NCI-H1105 (cell line): Measurements from ENCODE around the gene DAZAP1.

ENCODE experiments used
- DNase-seq: peaks from one replicate; lab custom pipeline; 2025; lab: John Stamatoyannopoulos, UW

The DAZAP1 gene

GRCh38 chr19:1407528-1408299 lies at the start of gene DAZAP1:
TSS of gene DAZAP1 (plus strand) at chr19:1407586. CDS start at chr19:1407774, 188 bp downstream.
- no peak for DNase-seq

- no peak for DNase-seq
Measured at GRCh38 chr19:1360126-1360817, 47.1 kb upstream of the DAZAP1 start.

GRCh38 chr19:1360818-1361461 lies 46.4 kb upstream of the DAZAP1 start:
- DNase-seq, result peak; percentile 84

- DNase-seq, result no peak
Measured at GRCh38 chr19:1361601-1362386, 45.6 kb upstream of the DAZAP1 start.

- no peak for DNase-seq
Measured at GRCh38 chr19:1362387-1363257, 44.8 kb upstream of the DAZAP1 start.

- no peak for DNase-seq
Measured at GRCh38 chr19:1363599-1363998, 43.8 kb upstream of the DAZAP1 start.

GRCh38 chr19:1364070-1364704 lies 43.2 kb upstream of the DAZAP1 start:
- no peak for DNase-seq

GRCh38 chr19:1365319-1366269 lies 41.8 kb upstream of the DAZAP1 start:
- DNase-seq, result no peak

GRCh38 chr19:1366296-1366695 lies 41.1 kb upstream of the DAZAP1 start:
- no peak for DNase-seq

- DNase-seq, result no peak
Measured at GRCh38 chr19:1366899-1367870, 40.2 kb upstream of the DAZAP1 start.

- no peak for DNase-seq
Measured at GRCh38 chr19:1369214-1369805, 38.1 kb upstream of the DAZAP1 start.

GRCh38 chr19:1370579-1371361 lies 36.6 kb upstream of the DAZAP1 start:
- no peak for DNase-seq

GRCh38 chr19:1373042-1373533 lies 34.3 kb upstream of the DAZAP1 start:
- no peak for DNase-seq

- no peak for DNase-seq
Measured at GRCh38 chr19:1373534-1374249, 33.7 kb upstream of the DAZAP1 start.

GRCh38 chr19:1374250-1374577 lies 33.2 kb upstream of the DAZAP1 start:
- DNase-seq, result no peak

GRCh38 chr19:1376415-1376805 lies 31.0 kb upstream of the DAZAP1 start:
- DNase-seq, result no peak
